Measurements from ENCODE around the gene HDAC4. TPM values are rescaled to one million over a fixed set of nuclear protein-coding genes. Genes with fewer than 3 reads are reported as not detected.

HDAC4 gene
- total and polyA plus RNA-seq, 10 of the 15 experiments (the other 5 are each of a cell fraction or from before 2014, with no cell fraction given) = 0.22 to 15.7 (median 4.8) TPM

GRCh38 chr2:239267288-239267951 lies 133.4 kb downstream of the HDAC4 start (continued):
- TF ChIP-seq MLLT1 (IDR thresholded peaks at IDR 0.05) = peak; percentile 82
- no peak for TF ChIP-seq RBBP5 (conservative IDR thresholded peaks at IDR 0.05)
- no peak for TF ChIP-seq HDGF (IDR thresholded peaks at IDR 0.05)
- TF ChIP-seq BACH1 (IDR thresholded peaks at IDR 0.05; ENCODE audit: borderline replicate concordance) = no peak
- no peak for TF ChIP-seq NKRF (conservative IDR thresholded peaks at IDR 0.05)
- peak; percentile 59 to 63; a peak in 3 of 4 replicates for TF ChIP-seq BHLHE40 (IDR thresholded peaks at IDR 0.05; ENCODE audit: borderline replicate concordance in 1 of 2, low read depth in 2 of 2, low read length in 1 of 2)
- TF ChIP-seq ZBTB33 (IDR thresholded peaks at IDR 0.05) = no peak
- peak; percentile 51; the same call in 1 of the 2 replicates for TF ChIP-seq MTA2 (IDR thresholded peaks at IDR 0.05; ENCODE audit: low read depth)
- TF ChIP-seq E2F8 (IDR thresholded peaks at IDR 0.05; ENCODE audit: low read depth, partially characterized antibody) = no peak
- TF ChIP-seq POLR2AphosphoS5 (IDR thresholded peaks at IDR 0.05; ENCODE audit: low read length) = no peak
- no peak for TF ChIP-seq POLR2AphosphoS2 (IDR thresholded peaks at IDR 0.05; ENCODE audit: low read depth, low read length)
- peak; percentile 51; the same call in 1 of the 2 replicates for TF ChIP-seq NBN (IDR thresholded peaks at IDR 0.05)
- no peak for TF ChIP-seq SIX5 (IDR thresholded peaks at IDR 0.05; ENCODE audit: low read depth, low read length, severe bottlenecking)
- TF ChIP-seq ZSCAN29 (IDR thresholded peaks at IDR 0.05) = no peak
- peak; percentile 86 for TF ChIP-seq IKZF1 (conservative IDR thresholded peaks at IDR 0.05)

Data from GM12878 (cell line).